WERI-Rb-1 (cell line): Measurements from ENCODE around the gene MYNN.

Source experiments
- DNase-seq: peaks from one replicate; pipeline ENCODE4 v3.0.0-alpha.2; 2020
- H3K27ac ChIP-seq: fragments of 250-450 bp; sonication (Bioruptor Pico); 2 replicates; pipeline ENCODE4 v1.5.1; 2020; ENCODE audit warnings: mild to moderate bottlenecking, moderate library complexity
- H3K27me3 ChIP-seq: fragments of 250-450 bp; sonication (Bioruptor Pico); 2 replicates; pipeline ENCODE4 v1.5.1; 2021; ENCODE audit warnings: mild to moderate bottlenecking, low read depth, moderate library complexity; ENCODE audit not compliant: insufficient read depth, severe bottlenecking
- H3K36me3 ChIP-seq: fragments of 250-450 bp; sonication (Bioruptor Pico); 2 replicates; pipeline ENCODE4 v1.5.1; 2020; ENCODE audit warnings: mild to moderate bottlenecking, moderate library complexity
- H3K4me3 ChIP-seq: 2 replicates; pipeline ENCODE4 v1.5.1; 2011; ENCODE audit warnings: low read depth, mild to moderate bottlenecking, control low read depth, low read length
- H3K9me3 ChIP-seq: fragments of 250-450 bp; sonication (Bioruptor Pico); 2 replicates; pipeline ENCODE4 v1.5.1; 2021; ENCODE audit warnings: mild to moderate bottlenecking, moderate library complexity; ENCODE audit not compliant: severe bottlenecking
- CTCF ChIP-seq: IDR thresholded peaks from 2 replicates; pipeline ENCODE4 v1.5.1; 2011; ENCODE audit warnings: low read depth, mild to moderate bottlenecking, control low read depth, inconsistent platforms, low read length

MYNN gene

GRCh38 chr3:169818316-169818715 lies 45.1 kb downstream of the MYNN start:
- Histone ChIP-seq H3K9me3 (peaks cover 3% of the 10 kb centered on the region), H3K4me3 (no peak overlapping the region)
- DNase-seq = no peak

GRCh38 chr3:169822091-169822490 lies 48.9 kb downstream of the MYNN start:
- no peak overlapping the region for H3K27ac ChIP-seq
- no peak for TF ChIP-seq CTCF
- DNase-seq = no peak
- no peaks in the 10 kb centered on the region for H3K27me3 ChIP-seq
- H3K36me3 ChIP-seq = no peaks in the 10 kb centered on the region
- no peaks in the 10 kb centered on the region for H3K9me3 ChIP-seq
- H3K4me3 ChIP-seq = no peak overlapping the region

More at GRCh38 chr3:169818316-169818715, 45.1 kb downstream of the MYNN start:
- TF ChIP-seq CTCF = no peak
- H3K27me3 ChIP-seq = no peaks in the 10 kb centered on the region
- no peaks in the 10 kb centered on the region for H3K36me3 ChIP-seq
- H3K27ac ChIP-seq = no peak overlapping the region

GRCh38 chr3:169822540-169822939 lies 49.3 kb downstream of the MYNN start:
- Histone ChIP-seq H3K9me3 (no peaks in the 10 kb centered on the region), H3K4me3 (no peak overlapping the region), H3K36me3 (no peaks in the 10 kb centered on the region), H3K27me3 (no peaks in the 10 kb centered on the region), H3K27ac (no peak overlapping the region)
- no peak for TF ChIP-seq CTCF
- DNase-seq = no peak

GRCh38 chr3:169822983-169823382 lies 49.8 kb downstream of the MYNN start:
- Histone ChIP-seq H3K27me3 (no peaks in the 10 kb centered on the region), H3K4me3 (no peak overlapping the region), H3K36me3 (no peaks in the 10 kb centered on the region), H3K27ac (no peak overlapping the region), H3K9me3 (no peaks in the 10 kb centered on the region)
- DNase-seq = no peak
- TF ChIP-seq CTCF = no peak

- H3K27ac ChIP-seq = no peak overlapping the region
- H3K27me3 ChIP-seq = no peaks in the 10 kb centered on the region
- H3K36me3 ChIP-seq = no peaks in the 10 kb centered on the region
- DNase-seq = no peak
- H3K9me3 ChIP-seq = no peaks in the 10 kb centered on the region
- no peak for TF ChIP-seq CTCF
- H3K4me3 ChIP-seq = no peak overlapping the region
Measured at GRCh38 chr3:169825316-169825715, 52.1 kb downstream of the MYNN start.

GRCh38 chr3:169827712-169828111 lies 54.5 kb downstream of the MYNN start:
- no peak for DNase-seq
- H3K36me3 ChIP-seq = no peaks in the 10 kb centered on the region
- H3K9me3 ChIP-seq = no peaks in the 10 kb centered on the region
- H3K4me3 ChIP-seq = no peak overlapping the region
- no peak overlapping the region for H3K27ac ChIP-seq
- no peak for TF ChIP-seq CTCF
- no peaks in the 10 kb centered on the region for H3K27me3 ChIP-seq
